GM12878 (cell line): Measurements from ENCODE around the gene COQ7. TPM values are rescaled to one million over a fixed set of nuclear protein-coding genes. Genes with fewer than 3 reads are reported as not detected.

Experiments
- ATAC-seq: fragments of 200-7000 bp; cut with Tn5 transposase; 3 replicates; pipeline ENCODE4 v1.9.1; 2020; ENCODE audit warnings: mild to moderate bottlenecking, moderate library complexity
- BruUV-seq: library from RNA; stranded (reverse); fragments of 400-500 nt; replicated peaks from 2 replicates; lab custom pipeline; 2021; lab: Mats Ljungman, UMichigan
- CTCF ChIA-PET: fragments of 300-600 bp; sonication (Branson Sonifier 250); formaldehyde crosslinking; extraction: SDS; loops from one replicate; lab custom pipeline; 2021; ENCODE audit warnings: inconsistent platforms; lab: Yijun Ruan, JAX
- POLR2A ChIA-PET: fragments of 350-600 bp; formaldehyde crosslinking; extraction: SDS; loops from one replicate; lab custom pipeline; 2021; ENCODE audit warnings: inconsistent platforms; lab: Charles Lee
- RAD21 ChIA-PET: fragments of 300-600 bp; sonication (Branson Sonifier 250); formaldehyde crosslinking; loops from one replicate; lab custom pipeline; 2023; ENCODE audit warnings: antibody characterized with exemption; ENCODE audit not compliant: unreplicated experiment; lab: Charles Lee
- SMC1A ChIA-PET: fragments of 300-600 bp; sonication (Branson Sonifier 250); formaldehyde crosslinking; loops from one replicate; lab custom pipeline; 2023; ENCODE audit not compliant: unreplicated experiment, uncharacterized antibody; lab: Charles Lee
- DNase-seq: peaks from one replicate; pipeline ENCODE4 v3.0.0-alpha.2; 2011; ENCODE audit warnings: low read depth, low spot score
- FAIRE-seq: peaks from 3 replicates; lab custom pipeline; 2011; peaks lifted over from hg19 to GRCh38; lab: Jason Lieb, UNC
- H2AFZ ChIP-seq: 2 replicates; pipeline ENCODE4 v1.6.0; 2011; ENCODE audit warnings: low read depth, low read length, control low read depth; ENCODE audit not compliant: control insufficient read depth
- H3K27ac ChIP-seq: 2 replicates; pipeline ENCODE4 v1.5.1; 2011; ENCODE audit warnings: control low read depth; ENCODE audit not compliant: control insufficient read depth, insufficient read depth
- H3K27me3 ChIP-seq, 2 experiments: replicated peaks in 1 of 2; 2 replicates each; pipeline versions ENCODE4 v1.6.0 to v1.6.1; 2011; ENCODE audit warnings: low read length in 1 of 2; ENCODE audit not compliant: control insufficient read depth in 2 of 2, insufficient read depth in 2 of 2
- H3K36me3 ChIP-seq, 2 experiments: 2 replicates each; pipeline ENCODE4 v1.5.1; 2011; ENCODE audit warnings: low read length in 1 of 2; ENCODE audit not compliant: control insufficient read depth in 2 of 2, insufficient read depth in 2 of 2
- H3K4me1 ChIP-seq: 2 replicates; pipeline ENCODE4 v1.6.1; 2011; ENCODE audit warnings: mild to moderate bottlenecking, low read length, moderate library complexity, mixed read lengths; ENCODE audit not compliant: control insufficient read depth, insufficient read depth
- H3K4me2 ChIP-seq: 2 replicates; pipeline ENCODE4 v1.6.0; 2011; ENCODE audit warnings: control low read depth; ENCODE audit not compliant: control insufficient read depth, insufficient read depth
- H3K4me3 ChIP-seq: fragments of 200-600 bp; sonication (generic); 2 replicates; pipeline ENCODE4 v1.5.1; 2016
- H3K79me2 ChIP-seq: 2 replicates; pipeline ENCODE4 v1.6.0; 2011; ENCODE audit warnings: low read length; ENCODE audit not compliant: control insufficient read depth, insufficient read depth
- H3K9ac ChIP-seq: 2 replicates; pipeline ENCODE4 v1.8.0; 2011; ENCODE audit warnings: low read length, control low read depth, mixed read lengths; ENCODE audit not compliant: control insufficient read depth, insufficient read depth
- H3K9me3 ChIP-seq: replicated peaks from 3 replicates; pipeline ENCODE4 v1.5.1; 2011; ENCODE audit warnings: mild to moderate bottlenecking, low read length; ENCODE audit not compliant: control insufficient read depth, insufficient read depth
- H4K20me1 ChIP-seq: 2 replicates; pipeline ENCODE4 v1.6.0; 2011; ENCODE audit not compliant: control insufficient read depth, insufficient read depth
- EP300 ChIP-seq, 2 experiments: fragments of 150-350 bp in 1 of 2; IDR thresholded peaks; 2 replicates each; pipeline ENCODE4 v1.6.1; 2011 to 2012; ENCODE audit warnings: low read depth in 2 of 2, low read length in 2 of 2, borderline replicate concordance in 1 of 2, improper control_type of control experiment in 1 of 2, inconsistent platforms in 1 of 2; ENCODE audit not compliant: control insufficient read depth in 1 of 2
- EZH2 ChIP-seq: IDR thresholded peaks from 2 replicates; pipeline ENCODE4 v1.6.1; 2012; ENCODE audit warnings: low read depth, mild to moderate bottlenecking, control low read depth, inconsistent platforms, low read length, borderline replicate concordance; ENCODE audit not compliant: control insufficient read depth
- IKZF1 ChIP-seq: fragments of 450-650 bp; conservative IDR thresholded peaks from 2 replicates; pipeline ENCODE4 v1.6.1; 2017; ENCODE audit warnings: antibody characterized with exemption, mild to moderate bottlenecking
- IKZF2 ChIP-seq, 2 experiments: fragments of 450-650 bp; IDR thresholded peaks; 2 replicates each; pipeline ENCODE4 v1.6.1; 2017; ENCODE audit warnings: mild to moderate bottlenecking in 2 of 2, moderate library complexity in 2 of 2
- KLF5 ChIP-seq: fragments of 450-650 bp; IDR thresholded peaks from 2 replicates; pipeline ENCODE4 v1.6.1; 2014; ENCODE audit warnings: mild to moderate bottlenecking; ENCODE audit not compliant: partially characterized antibody
- NFYA ChIP-seq: IDR thresholded peaks from 2 replicates; pipeline ENCODE4 v1.6.1; 2011; ENCODE audit warnings: low read depth, mild to moderate bottlenecking, low read length, improper control_type of control experiment, borderline replicate concordance
- PAX8 ChIP-seq: fragments of 450-650 bp; IDR thresholded peaks from 2 replicates; pipeline ENCODE4 v1.6.1; 2017; ENCODE audit warnings: mild to moderate bottlenecking, moderate library complexity
- RB1 ChIP-seq: fragments of 450-650 bp; formaldehyde crosslinking; IDR thresholded peaks from 2 replicates; pipeline ENCODE4 v1.6.1; 2017; ENCODE audit warnings: mild to moderate bottlenecking, borderline replicate concordance
- RUNX3 ChIP-seq: IDR thresholded peaks from 2 replicates; pipeline ENCODE4 v1.6.1; 2012; ENCODE audit warnings: low read length, inconsistent platforms
- WGBS: methylation state at CpG from one replicate; pipeline ENCODE4 v1.1.6; 2016; ENCODE audit warnings: low lambda C conversion rate; ENCODE audit not compliant: insufficient replicate concordance, insufficient coverage; ENCODE audit errors: missing lambda C conversion rate; 5-methylcytosine and 5-hydroxymethylcytosine counted together
- in situ Hi-C: fragments of 300-500 bp; cut with MboI; formaldehyde crosslinking; loops from 9 replicates; pipeline ENCODE4 v1.14.3; 2018; ENCODE audit warnings: mixed read lengths
- intact Hi-C: fragments of 100-400 bp; cut with micrococcal nuclease; formaldehyde crosslinking; loops from one replicate; pipeline ENCODE4 v1.14.2; 2022; ENCODE audit not compliant: unreplicated experiment
- polyA plus RNA-seq, 11 experiments: library from polyadenylated mRNA; depleted of rRNA in 4 of 11; unstranded in 6 of 11; stranded (reverse) in 5 of 11; fragments of >200 nt; fragmentation: Nextera tagmentation in 4 of 11; fragmentation: Illumina TruSeq in 1 of 11; extraction: Ambion mirVana in 4 of 11; extraction: Trizol in 1 of 11; gene quantifications; 1 replicate in 1 of 11; 2 replicates in 10 of 11; pipeline versions ENCODE4 v1.2.1 to v1.2.3, GENCODE V29; 2011 to 2016; ENCODE audit warnings: inconsistent platforms in 2 of 11, missing spikeins in 2 of 11, low read depth in 1 of 11
- total RNA-seq, 4 experiments: library from RNA; depleted of rRNA in 3 of 4; stranded (reverse); fragments of >200 nt in 3 of 4; fragmentation: Illumina TruSeq in 1 of 4; extraction: Trizol in 1 of 4; gene quantifications; 2 replicates each; pipeline versions ENCODE4 v1.2.1 to v1.2.3, GENCODE V29; 2013 to 2021

COQ7 gene
- total and polyA plus RNA-seq, 10 of the 15 experiments (the other 5 are each of a cell fraction or from before 2014, with no cell fraction given) = 3.2 to 21.9 (median 13.0) TPM

DNA sequence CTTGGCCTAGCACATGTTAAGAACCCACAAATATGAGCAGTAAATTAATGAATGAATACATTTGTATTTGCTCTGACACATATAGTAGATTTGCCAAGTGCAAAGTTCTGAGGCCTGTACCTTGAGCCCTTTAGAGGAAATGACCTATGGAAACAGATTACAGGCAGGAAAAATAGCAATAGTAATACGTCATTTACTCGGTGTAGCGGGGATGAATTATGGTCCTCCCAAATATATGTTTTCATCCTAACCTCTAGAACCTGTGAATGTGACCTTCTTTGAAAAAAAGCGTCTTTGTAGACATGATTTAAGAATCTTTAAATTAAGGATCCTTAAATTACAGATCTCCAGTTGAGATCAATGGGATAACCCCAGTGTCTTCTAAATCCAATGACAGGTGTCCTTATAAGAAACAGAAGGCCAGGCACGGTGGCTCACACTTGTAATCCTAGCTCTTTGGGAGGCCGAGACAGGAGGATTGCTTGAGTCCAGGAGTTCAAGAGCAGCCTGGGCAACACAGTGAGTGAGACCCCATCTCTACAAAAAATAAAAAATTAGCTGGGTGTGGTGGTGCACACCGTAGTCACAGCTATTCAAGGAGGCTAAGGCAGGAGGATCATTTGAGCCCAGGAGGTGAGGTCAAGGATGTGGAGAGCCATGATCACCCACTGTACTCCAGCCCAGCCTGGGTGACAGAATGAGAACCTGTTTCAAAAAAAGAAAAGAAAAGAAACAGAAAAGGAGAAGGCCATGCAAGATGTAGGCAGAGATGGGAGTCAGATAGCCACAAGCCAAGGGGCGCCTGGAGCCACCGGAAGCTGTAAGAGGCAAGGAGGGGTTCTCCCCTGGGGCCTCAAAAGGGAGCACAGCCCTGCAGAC lies 41.2 kb downstream of the COQ7 start (continued):
- no peak for TF ChIP-seq PAX8
- no peak for TF ChIP-seq NFYA
- TF ChIP-seq KLF5 = no peak
- TF ChIP-seq, all 136 proteins: peak for 9

DNA sequence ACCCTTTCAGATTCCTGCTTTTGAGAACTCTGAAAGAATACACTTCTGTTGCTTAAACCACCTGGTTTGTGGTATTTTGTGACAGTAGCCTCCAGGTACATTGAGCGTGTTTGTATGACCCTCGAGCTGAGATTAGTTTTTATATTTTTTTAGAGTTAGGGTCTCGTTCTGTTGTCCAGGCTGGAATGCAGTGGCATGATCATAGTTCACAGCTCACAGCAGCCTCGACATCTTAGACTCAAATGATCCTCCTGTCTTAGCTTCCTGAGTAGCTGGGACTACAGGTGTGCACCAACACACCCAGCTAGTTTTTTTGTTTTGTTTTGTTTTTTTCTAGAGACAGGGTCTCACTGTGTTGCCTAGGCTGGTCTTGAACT lies 41.9 kb downstream of the COQ7 start:
- H3K9ac ChIP-seq = no peak overlapping the region
- no peaks in the 10 kb centered on the region for H4K20me1 ChIP-seq
- H3K27ac ChIP-seq = no peak overlapping the region
- H3K4me2 ChIP-seq = peak overlapping the region; percentile 44
- ChIA-PET CTCF (interaction anchor here (0.9 to 2.0 kb wide), 5 partner anchors 14 to 185 kb away, joined by 3 to 7 read pairs (median 3); no protein-coding TSS in a partner anchor), POLR2A (interaction anchor here (0.6 kb wide), 1 partner anchor 159 kb away, joined by 5 read pairs; no protein-coding TSS in a partner anchor), SMC1A (interaction anchor here (0.8 to 5.4 kb wide), 7 partner anchors 9 to 101 kb away, joined by 3 to 36 read pairs (median 7); no protein-coding TSS in a partner anchor), RAD21 (interaction anchor here (1.1 to 3.3 kb wide), 4 partner anchors 8 to 68 kb away, joined by 3 to 11 read pairs (median 5); no protein-coding TSS in a partner anchor)
- TF ChIP-seq RB1 (no peak), RUNX3 (no peak), IKZF2 (IDR thresholded peaks at IDR 0.05) (0 out of 4 replicates have a peak, but pooled peaks of 1 of the 2 experiments have one; percentile 46), IKZF1 (peak; percentile 4), EZH2 (no peak), EP300 (IDR thresholded peaks at IDR 0.05; ENCODE audit: borderline replicate concordance in 1 of 2, control insufficient read depth in 1 of 2, low read depth in 2 of 2, low read length in 2 of 2) (no peak)
- peaks cover 24% of the 10 kb centered on the region for H3K4me1 ChIP-seq
- no peaks in the 10 kb centered on the region for H3K27me3 ChIP-seq
- no peaks in the 10 kb centered on the region for H3K9me3 ChIP-seq
- no peaks in the 10 kb centered on the region for H3K36me3 ChIP-seq
- H2AFZ ChIP-seq = 0 out of 2 replicates have a peak overlapping the region, but pooled peaks have one; percentile 10
- H3K4me3 ChIP-seq = no peak overlapping the region
- in situ Hi-C loops (no loop called here), intact Hi-C loops (no loop called here)
- H3K79me2 ChIP-seq = no peaks in the 10 kb centered on the region
- DNase-seq (no peak), ATAC-seq (no peak), FAIRE-seq (no peak)
- BruUV-seq = no TSS peak
- WGBS = 34% methylated on average over 4 of the region's 4 CpGs
